ENCODE data around the gene CLCA1.

The CLCA1 gene, protein sequence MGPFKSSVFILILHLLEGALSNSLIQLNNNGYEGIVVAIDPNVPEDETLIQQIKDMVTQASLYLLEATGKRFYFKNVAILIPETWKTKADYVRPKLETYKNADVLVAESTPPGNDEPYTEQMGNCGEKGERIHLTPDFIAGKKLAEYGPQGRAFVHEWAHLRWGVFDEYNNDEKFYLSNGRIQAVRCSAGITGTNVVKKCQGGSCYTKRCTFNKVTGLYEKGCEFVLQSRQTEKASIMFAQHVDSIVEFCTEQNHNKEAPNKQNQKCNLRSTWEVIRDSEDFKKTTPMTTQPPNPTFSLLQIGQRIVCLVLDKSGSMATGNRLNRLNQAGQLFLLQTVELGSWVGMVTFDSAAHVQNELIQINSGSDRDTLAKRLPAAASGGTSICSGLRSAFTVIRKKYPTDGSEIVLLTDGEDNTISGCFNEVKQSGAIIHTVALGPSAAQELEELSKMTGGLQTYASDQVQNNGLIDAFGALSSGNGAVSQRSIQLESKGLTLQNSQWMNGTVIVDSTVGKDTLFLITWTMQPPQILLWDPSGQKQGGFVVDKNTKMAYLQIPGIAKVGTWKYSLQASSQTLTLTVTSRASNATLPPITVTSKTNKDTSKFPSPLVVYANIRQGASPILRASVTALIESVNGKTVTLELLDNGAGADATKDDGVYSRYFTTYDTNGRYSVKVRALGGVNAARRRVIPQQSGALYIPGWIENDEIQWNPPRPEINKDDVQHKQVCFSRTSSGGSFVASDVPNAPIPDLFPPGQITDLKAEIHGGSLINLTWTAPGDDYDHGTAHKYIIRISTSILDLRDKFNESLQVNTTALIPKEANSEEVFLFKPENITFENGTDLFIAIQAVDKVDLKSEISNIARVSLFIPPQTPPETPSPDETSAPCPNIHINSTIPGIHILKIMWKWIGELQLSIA

DNA sequence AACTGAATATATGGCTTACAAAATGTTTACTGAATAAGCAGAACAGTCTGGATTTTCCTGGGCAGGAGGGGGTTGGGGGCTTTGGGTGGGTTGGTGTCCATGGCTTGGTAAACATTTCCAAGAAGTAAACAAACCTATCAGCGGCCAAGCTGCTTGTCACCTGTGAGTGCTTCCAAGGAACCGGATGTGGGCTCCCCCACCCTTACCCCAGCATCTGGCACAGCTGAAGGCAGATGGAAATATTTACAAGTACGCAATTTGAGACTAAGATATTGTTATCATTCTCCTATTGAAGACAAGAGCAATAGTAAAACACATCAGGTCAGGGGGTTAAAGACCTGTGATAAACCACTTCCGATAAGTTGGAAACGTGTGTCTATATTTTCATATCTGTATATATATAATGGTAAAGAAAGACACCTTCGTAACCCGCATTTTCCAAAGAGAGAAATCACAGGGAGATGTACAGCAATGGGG lies at the start of gene CLCA1:
Gene CLCA1, plus strand, starts transcription at position 427 of the 477 bp plus-strand sequence. Its CDS starts 45 bp downstream, at position 472.
- DNase-seq, result no peak
- intact Hi-C loops (cut with DNase I), result no loop called here

DNA sequence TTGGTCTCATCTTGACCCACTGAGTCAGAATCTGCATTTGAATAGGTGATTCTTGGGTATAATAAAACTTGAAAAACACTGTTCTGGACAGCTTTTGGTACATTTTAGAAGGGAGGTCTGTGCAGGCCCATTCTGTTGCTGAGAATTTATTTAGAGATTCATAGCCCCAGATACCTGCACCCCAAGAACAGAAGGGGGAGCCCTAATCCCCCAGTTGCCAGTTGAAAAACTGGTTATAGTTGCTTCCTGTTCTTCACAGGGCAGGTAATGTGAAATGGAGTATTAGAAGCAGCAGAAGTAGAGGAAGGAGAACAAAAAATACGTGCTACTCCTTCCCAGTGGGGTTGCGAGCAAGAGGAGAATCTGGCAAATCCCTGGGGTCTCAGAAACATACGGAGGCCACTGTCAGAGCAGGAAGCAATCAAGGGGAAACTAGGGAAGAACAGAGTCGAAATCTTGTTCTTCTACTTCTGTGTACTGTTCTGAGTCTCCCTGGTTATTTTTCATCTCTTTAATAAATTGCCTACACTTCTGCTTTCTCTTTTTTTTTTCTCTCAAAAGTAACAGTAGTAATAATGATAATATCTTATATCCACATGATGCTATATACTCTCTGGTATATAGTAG lies 49.3 kb upstream of the CLCA1 start:
- intact Hi-C loops (cut with DNase I), result no loop called here
- peak in 2 of 10 donors; percentile 33 to 41 for DNase-seq

DNA sequence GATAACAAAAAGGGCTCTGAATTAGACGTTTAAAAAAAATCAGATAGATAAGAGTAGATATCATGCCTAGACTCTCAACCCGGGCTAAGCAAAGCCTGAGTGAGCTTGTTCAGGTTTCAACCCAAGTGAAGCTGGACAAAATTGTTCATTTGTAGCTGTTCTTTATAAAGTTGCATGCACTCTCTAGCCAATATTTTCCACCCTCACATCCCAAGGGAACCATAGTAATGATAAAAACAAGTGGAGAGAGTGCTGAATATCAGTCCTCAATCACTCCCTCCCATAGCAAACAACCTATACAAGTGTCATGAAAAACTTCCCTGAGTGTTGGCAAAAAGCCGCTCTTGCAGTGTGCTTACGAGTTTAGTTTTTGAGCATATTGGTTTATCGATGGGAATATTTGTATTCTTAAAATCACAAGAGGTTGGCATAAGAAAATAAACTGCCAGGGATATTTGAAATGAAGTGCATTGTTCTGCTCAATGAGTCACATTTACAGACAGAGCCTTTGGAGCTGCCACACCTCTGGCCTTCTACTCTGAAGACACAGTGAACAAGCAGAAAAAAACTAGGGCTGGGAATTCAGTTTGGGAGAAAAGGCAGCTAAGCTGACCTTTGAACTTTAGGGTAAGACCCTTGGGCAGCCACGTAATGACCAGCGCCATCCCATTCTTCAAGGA lies 47.0 kb upstream of the CLCA1 start:
- no peak for DNase-seq
- intact Hi-C loops (cut with DNase I), result no loop called here

DNA sequence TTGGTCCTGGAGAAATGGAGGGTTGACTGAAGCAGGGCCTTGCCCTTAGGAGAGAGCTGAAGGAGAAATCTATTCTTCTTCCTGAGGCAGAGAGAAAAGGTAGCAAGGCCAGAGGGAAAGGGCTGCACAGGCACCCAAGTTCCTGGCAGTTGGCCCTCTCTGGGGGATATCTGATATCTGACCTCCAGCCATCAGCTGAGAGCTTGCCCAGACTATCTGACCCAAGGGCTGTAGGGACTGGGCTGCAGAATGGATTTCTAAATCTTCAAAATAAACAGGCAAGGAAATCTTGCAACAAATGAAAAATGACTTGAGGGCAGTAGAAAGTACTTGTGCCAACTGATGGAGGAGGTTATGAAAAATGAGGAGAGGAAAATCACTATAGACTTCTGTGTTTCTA lies 45.3 kb upstream of the CLCA1 start:
- intact Hi-C loops (cut with DNase I), result no loop called here
- DNase-seq, result no peak

DNA sequence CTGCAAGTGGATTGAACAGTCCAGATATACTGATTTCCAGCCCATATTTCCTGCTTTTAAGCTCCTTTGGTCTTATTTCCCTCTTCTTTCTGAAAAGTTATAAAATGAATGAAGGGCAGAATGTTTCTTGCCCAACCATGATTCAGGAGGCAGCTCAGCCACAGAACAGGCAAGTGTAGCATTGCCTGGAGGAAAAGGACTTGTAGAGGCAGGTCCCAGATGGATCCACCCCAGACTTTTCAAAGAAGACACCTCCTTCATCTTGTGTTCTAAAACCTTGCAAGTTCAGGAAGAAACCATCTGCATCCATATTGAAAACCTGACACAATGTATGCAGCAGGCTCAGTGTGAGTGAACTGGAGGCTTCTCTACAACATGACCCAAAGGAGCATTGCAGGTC lies 44.9 kb upstream of the CLCA1 start, which contains the start of gene CLCA2:
Gene CLCA2, plus strand, starts transcription at position 299 of the 400 bp plus-strand sequence. Its CDS starts 77 bp downstream, at position 376.
- intact Hi-C loops (cut with DNase I), result no loop called here

DNA sequence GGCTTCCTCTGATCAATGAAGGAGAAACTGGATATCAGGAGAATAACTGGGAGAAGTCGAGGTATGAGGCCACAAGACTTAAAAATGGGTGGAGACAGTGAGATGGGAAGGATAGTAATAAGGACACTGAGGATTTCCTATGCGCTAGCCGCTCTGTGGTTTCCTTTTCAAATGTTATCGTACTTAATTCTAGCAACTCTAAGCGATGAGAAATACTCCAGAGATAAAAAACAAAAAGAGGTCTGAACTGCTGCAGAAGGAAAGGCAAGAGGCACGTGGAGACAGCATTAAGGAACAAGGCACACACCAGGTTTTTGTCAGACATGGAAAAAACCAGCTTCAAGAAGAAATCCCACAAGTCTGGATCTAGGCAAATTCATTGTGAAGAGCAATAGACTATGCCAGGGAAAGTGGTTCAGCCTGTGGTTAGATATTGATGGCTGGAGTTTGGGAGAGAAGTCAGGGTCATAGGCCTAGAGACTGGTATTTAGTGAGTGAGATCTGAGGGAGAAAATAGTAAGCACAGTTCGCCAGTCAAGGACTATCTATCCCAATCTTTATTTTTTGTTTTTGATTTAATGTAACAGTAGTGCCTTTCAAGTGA lies 39.5 kb upstream of the CLCA1 start:
- no peak for DNase-seq
- intact Hi-C loops (cut with DNase I), result no loop called here

More for the DNA sequence above, 44.9 kb upstream of the CLCA1 start, which contains the start of gene CLCA2:
- no peak for DNase-seq

DNA sequence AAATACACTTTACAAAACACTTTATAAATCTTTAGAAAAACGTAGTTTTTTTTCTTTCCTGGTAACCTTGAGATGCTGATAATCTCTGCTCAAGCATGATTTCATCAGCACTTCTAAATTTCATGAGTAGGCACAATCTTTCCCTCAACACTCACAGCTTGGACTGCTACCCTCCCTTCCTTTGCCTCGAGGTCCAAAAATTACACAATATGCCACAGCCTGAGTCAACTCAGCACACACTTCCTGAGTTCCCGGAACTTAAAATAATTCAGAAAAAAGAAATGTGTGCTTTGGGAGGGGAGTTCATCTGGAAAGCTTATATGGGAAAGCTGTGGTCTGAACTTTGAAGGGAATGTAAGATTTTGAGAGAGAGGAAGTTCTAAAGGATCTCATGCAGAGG lies 38.9 kb upstream of the CLCA1 start:
- intact Hi-C loops (cut with DNase I), result no loop called here

DNA sequence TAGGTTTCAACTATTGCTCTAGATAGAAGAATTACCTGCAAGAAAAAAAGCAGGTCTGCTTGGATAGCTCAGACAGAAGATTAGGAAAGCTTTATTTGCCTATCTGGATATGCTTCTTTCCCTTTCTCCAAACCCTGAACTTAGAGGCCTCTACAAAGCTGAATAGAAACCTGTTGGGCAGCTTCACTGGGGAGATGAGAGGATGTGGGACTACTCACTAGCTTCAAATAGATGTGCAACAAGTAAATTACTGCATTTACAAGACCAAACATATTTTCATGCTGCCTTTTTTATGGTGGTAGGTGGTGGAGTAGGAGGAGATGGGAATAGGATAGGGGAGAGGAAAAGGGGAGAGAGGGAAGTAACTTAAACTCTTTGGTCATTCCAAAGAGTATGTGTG lies 38.4 kb upstream of the CLCA1 start:
- no peak for DNase-seq
- intact Hi-C loops (cut with DNase I), result no loop called here

More for the DNA sequence above, 38.9 kb upstream of the CLCA1 start:
- DNase-seq, result no peak

DNA sequence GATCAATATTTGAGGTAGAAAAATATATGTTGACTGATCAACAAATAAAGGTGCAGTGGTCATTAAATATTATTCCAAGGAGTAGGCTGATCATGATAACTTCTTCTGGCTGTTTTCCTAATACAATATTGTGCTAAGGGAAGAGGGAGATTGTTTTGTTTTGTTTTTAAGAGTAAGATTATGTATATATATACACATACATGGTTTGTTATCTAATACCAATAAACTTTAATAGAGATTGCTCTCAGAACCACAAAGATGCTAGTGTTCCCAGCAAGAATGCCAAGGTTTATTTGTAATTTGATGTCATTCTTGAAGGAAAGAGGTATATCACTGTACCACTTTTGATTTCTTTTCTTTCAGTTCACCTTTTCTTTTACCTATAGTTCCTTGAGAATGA lies 34.7 kb upstream of the CLCA1 start:
- DNase-seq, result no peak
- intact Hi-C loops (cut with DNase I), result no loop called here

DNA sequence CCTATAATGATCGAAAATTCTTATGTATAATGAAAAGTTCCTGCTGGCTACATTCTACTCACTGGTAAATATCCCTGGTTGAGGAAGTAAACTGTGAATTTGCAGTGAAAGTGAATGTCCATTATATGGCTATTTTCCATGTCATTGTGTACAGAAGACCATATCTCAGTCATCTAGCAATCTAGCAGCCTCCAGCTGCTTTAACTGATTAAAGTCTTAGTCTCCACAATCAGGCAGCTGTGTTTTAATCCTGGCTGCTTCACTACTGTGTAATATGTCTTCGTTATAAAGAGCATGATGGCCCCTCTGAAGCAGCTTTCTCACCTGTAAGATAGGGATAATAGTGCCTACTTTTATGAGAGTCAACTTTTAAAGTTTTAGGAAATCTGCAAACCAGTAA lies 33.4 kb upstream of the CLCA1 start:
- DNase-seq, result no peak
- intact Hi-C loops (cut with DNase I), result no loop called here

DNA sequence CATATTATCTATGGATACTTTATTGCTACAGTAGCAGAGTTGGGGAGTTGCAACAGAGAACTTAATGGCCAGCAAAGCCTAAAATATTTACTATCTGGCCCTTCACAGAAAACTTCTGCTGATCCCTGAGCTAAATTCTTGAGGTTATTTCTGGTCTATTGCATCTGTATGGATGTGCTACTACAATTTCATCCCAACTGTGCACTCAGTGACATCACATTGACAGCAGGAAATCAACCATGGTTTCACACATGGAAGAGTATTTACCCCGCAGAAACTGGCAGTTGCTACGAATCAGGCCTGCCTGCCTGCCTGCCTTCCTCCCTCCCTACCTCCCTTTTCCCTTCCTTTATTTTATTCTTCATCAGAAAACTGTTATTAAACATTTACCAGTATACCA lies 32.7 kb upstream of the CLCA1 start:
- no peak for DNase-seq
- intact Hi-C loops (cut with DNase I), result no loop called here

DNA sequence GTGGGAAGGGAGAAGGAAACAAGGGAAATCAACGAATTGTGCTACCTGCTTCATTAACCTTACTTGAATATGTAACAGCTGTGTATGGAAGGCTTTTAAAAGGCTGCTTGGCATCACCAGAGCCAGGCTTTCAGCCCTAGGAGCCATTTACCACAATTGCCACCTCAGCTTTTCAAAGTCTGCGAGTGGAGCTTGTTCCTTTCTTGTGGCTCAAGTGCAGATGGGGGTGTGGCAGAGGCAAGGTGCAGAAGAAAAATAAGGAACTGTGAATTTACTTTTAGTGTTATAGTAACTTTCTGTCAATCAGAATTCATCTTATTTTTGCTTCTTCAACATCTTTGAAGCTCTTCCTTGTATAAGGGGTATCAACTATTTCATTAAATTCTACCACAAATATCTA lies 27.1 kb upstream of the CLCA1 start:
- no peak for DNase-seq
- intact Hi-C loops (cut with DNase I), result no loop called here

DNA sequence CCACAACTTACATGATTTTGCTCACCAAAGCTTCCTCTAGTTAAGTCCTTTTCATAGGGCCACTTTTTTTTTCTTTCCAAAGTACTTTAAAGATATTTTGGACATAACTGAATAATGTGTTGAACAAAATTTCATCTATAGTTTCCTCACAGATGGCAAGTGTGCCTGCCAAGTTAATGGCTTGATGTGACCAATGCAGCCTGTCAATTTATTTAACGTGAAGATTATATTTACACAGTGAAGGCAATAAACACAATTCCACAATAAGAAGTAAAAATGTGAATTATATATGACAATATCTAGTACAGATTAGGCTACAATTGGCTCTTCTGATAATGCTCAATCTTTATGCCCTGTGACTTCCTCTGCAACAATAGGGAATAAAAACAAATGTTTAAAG lies 26.7 kb upstream of the CLCA1 start:
- DNase-seq, result no peak
- intact Hi-C loops (cut with DNase I), result no loop called here

DNA sequence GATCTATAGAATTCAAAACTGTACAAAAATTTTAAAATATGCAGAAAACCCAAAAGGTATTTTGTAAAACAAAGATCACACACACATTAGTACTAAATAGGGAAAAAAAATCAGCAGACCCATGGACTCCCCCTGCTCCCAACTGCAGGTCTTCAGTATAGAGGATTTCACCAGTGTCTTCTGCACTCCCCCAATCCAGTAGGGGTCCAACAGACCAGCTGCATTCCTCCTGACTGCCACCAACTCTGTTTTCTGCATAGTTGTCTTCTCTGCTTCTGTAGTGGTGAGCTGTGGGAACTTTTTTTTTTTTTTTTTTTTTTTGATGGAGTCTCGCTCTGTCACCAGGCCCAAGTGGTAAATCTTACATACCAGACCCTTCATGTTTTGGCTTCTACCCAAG lies 22.8 kb upstream of the CLCA1 start:
- intact Hi-C loops (cut with DNase I), result no loop called here
- no peak for DNase-seq

DNA sequence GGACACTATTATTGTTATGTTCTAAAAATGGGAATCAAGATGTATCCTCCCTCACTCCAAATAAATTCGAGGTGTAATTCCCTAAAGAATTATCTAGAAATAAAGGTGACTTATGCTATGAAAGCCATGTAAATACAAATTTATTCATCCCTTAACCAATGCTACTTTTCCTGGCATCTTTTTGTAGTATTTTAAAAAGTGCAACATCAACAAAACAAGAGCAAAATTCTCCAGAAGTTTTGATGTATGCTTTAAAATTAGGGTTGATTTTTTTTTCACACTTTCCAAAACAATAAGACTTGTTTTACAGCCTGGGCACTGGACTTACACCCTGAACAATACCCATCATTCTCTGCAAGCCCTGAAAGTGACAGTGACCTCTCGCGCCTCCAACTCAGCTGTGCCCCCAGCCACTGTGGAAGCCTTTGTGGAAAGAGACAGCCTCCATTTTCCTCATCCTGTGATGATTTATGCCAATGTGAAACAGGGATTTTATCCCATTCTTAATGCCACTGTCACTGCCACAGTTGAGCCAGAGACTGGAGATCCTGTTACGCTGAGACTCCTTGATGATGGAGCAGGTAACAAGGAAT lies 21.4 kb upstream of the CLCA1 start:
- intact Hi-C loops (cut with DNase I), result no loop called here
- peak in 6 of 10 donors; percentile 23 to 92 (median 48) for DNase-seq

DNA sequence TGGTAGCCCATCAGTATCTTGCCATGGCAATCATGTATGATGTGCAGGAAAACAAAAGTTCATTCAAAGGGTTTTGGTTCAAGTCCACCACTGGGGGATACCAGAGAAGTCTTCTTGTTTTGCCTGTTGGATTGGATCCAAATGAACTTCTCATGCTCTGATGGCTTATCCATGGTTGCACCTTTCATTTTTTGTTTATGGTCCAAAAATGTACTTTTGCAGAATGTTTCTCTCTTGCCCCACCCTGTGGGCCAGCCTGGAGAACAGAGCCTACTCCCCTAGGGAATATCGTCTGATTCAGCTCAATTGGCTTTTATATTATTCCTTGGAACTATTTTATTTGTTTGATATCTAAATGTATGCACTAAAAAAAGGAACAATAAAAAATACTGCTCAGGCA lies 20.1 kb upstream of the CLCA1 start:
- intact Hi-C loops (cut with DNase I), result no loop called here
- DNase-seq, result no peak

DNA sequence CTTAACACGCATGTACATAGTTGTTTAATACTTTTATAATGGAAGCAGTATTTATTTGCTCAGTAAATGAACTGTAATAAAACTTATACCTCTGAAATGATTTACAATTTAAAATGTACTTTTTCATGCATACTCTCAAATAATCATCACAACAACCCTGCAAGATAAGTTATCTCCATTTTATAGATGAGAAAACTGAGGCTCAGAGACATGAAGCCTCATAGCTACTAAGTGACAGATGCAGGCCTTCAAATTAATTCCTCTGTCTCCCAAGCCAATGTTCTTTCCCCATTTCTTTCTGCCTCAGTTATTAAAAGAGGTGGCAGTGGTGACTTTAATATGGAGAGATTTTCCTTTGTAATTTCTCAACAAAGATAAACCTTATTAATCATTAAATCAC lies 19.6 kb upstream of the CLCA1 start:
- no peak for DNase-seq
- intact Hi-C loops (cut with DNase I), result no loop called here

DNA sequence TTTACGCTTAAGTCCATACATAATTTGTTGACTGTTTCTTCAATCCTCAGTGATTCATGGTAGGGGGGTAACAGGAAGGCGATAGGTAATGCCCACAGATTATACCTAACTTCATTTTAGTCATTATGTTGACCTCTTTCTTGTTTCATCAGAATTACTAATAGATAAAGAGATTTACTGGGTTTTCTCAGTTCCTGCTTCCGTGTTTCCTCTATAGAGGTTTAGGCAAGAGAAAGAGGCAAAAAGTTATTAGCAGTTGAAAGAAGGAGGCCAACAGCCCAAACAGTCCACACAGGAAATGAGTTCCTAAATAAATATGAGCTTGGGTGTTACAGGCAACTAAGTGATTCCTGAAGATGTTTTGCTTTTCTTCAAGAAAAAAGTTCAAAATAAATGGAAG lies 17.9 kb upstream of the CLCA1 start:
- intact Hi-C loops (cut with DNase I), result no loop called here
- DNase-seq, result no peak

DNA sequence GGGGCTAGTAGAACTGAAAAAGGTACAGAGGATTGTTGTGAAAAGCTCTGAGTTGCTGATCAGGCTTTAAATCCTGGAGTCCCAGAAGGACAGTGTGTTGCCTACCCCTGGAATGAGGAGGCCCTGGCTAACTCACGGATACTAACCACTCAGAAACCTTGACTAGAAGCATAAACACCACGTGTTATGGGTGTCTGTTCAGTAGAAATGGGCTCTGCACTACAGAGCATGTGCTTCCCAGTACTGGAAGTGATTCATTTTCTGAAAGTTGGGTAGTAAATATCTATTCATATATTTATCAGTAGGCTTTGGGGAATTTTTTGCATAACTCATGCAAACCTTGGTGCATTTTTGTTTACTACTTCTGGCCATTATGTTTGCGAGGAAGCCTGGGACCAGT lies 15.1 kb upstream of the CLCA1 start:
- intact Hi-C loops (cut with DNase I), result no loop called here

DNA sequence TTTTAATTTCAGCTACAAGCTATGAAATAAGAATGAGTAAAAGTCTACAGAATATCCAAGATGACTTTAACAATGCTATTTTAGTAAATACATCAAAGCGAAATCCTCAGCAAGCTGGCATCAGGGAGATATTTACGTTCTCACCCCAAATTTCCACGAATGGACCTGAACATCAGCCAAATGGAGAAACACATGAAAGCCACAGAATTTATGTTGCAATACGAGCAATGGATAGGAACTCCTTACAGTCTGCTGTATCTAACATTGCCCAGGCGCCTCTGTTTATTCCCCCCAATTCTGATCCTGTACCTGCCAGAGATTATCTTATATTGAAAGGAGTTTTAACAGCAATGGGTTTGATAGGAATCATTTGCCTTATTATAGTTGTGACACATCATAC lies 13.7 kb upstream of the CLCA1 start:
- no peak for DNase-seq
- intact Hi-C loops (cut with DNase I), result no loop called here

More for the DNA sequence above, 15.1 kb upstream of the CLCA1 start:
- DNase-seq, result no peak

Data from posterior cingulate gyrus (tissue), 11 donors.